IMR-90 (cell line): ENCODE data around the gene SAPCD1. TPM values are rescaled to one million over a fixed set of nuclear protein-coding genes. Genes with fewer than 3 reads are reported as not detected.

ENCODE experiments used
- ATAC-seq: fragments of 200-7000 bp; cut with Tn5 transposase; 2 replicates; pipeline ENCODE4 v1.9.1; 2020; ENCODE audit warnings: low read depth, mild to moderate bottlenecking, moderate library complexity
- BruUV-seq: library from RNA; stranded (reverse); fragments of 400-500 nt; replicated peaks from 2 replicates; lab custom pipeline; 2021; lab: Mats Ljungman, UMichigan
- CTCF ChIA-PET: fragments of 300-600 bp; formaldehyde crosslinking; extraction: SDS; loops from one replicate; lab custom pipeline; 2021; ENCODE audit warnings: antibody characterized with exemption; lab: Yijun Ruan, JAX
- POLR2A ChIA-PET: fragments of 300-600 bp; sonication (Branson Sonifier 250); formaldehyde crosslinking; loops from one replicate; lab custom pipeline; 2022; ENCODE audit warnings: antibody characterized with exemption; ENCODE audit not compliant: unreplicated experiment; lab: Charles Lee
- DNase-seq: peaks from one replicate; pipeline ENCODE4 v3.0.0; 2013
- H2AFZ ChIP-seq: replicated peaks from 2 replicates; pipeline ENCODE3; 2013; ENCODE audit warnings: low read length, mild to moderate bottlenecking; ENCODE audit not compliant: poor library complexity
- H2AK5ac ChIP-seq: 2 replicates; pipeline ENCODE4 v1.6.1; 2013; ENCODE audit warnings: low read depth, low read length, inconsistent platforms
- H2AK9ac ChIP-seq: replicated peaks from 2 replicates; pipeline ENCODE3; 2013; ENCODE audit warnings: mild to moderate bottlenecking, low read depth, low read length, moderate library complexity; ENCODE audit not compliant: poor library complexity
- H2BK120ac ChIP-seq: 2 replicates; pipeline ENCODE4 v1.6.1; 2013; ENCODE audit warnings: low read depth, low read length, inconsistent platforms
- H2BK15ac ChIP-seq: 3 replicates; pipeline ENCODE4 v1.6.1; 2013; ENCODE audit warnings: low read depth, low read length, inconsistent platforms
- H2BK20ac ChIP-seq: 2 replicates; pipeline ENCODE4 v1.6.1; 2013; ENCODE audit warnings: low read depth, mild to moderate bottlenecking, inconsistent platforms, low read length, moderate library complexity
- H2BK5ac ChIP-seq: 2 replicates; pipeline ENCODE4 v1.6.1; 2013; ENCODE audit warnings: mild to moderate bottlenecking, low read depth, low read length, inconsistent platforms; ENCODE audit not compliant: poor library complexity, severe bottlenecking
- H3K14ac ChIP-seq: replicated peaks from 2 replicates; pipeline ENCODE4 v1.6.1; 2013; ENCODE audit warnings: low read depth, low read length, inconsistent platforms
- H3K18ac ChIP-seq: 2 replicates; pipeline ENCODE4 v1.6.1; 2013; ENCODE audit warnings: low read depth, low read length, control low read depth
- H3K23ac ChIP-seq: 2 replicates; pipeline ENCODE4 v1.6.1; 2013; ENCODE audit warnings: low read depth, low read length, inconsistent platforms
- H3K27ac ChIP-seq: 2 replicates; pipeline ENCODE4 v1.5.1; 2013; ENCODE audit warnings: mild to moderate bottlenecking, control low read depth, low read length; ENCODE audit not compliant: insufficient read depth
- H3K27me3 ChIP-seq: 2 replicates; pipeline ENCODE4 v1.6.1; 2013; ENCODE audit warnings: low read length; ENCODE audit not compliant: control insufficient read depth, insufficient read depth
- H3K36me3 ChIP-seq: 2 replicates; pipeline ENCODE4 v1.6.1; 2013; ENCODE audit warnings: low read length, mixed read lengths; ENCODE audit not compliant: control insufficient read depth, insufficient read depth
- H3K4ac ChIP-seq: 2 replicates; pipeline ENCODE4 v1.6.1; 2013; ENCODE audit warnings: low read depth, low read length, inconsistent platforms
- H3K4me1 ChIP-seq: 2 replicates; pipeline ENCODE4 v1.6.1; 2013; ENCODE audit warnings: low read length, mixed read lengths; ENCODE audit not compliant: control insufficient read depth, insufficient read depth
- H3K4me2 ChIP-seq: 2 replicates; pipeline ENCODE4 v1.6.1; 2013; ENCODE audit warnings: low read depth, mild to moderate bottlenecking, control low read depth, low read length, moderate library complexity
- H3K4me3 ChIP-seq: 2 replicates; pipeline ENCODE4 v1.5.1; 2013; ENCODE audit warnings: low read depth, mild to moderate bottlenecking, control low read depth, low read length, moderate library complexity; ENCODE audit not compliant: insufficient read depth
- H3K56ac ChIP-seq: 2 replicates; pipeline ENCODE4 v1.6.1; 2013; ENCODE audit warnings: low read length, inconsistent platforms; ENCODE audit not compliant: insufficient read depth; ENCODE audit errors: extremely low read depth
- H3K79me1 ChIP-seq, 2 experiments: 2 replicates each; pipeline ENCODE4 v1.6.1; 2013; ENCODE audit warnings: low read length in 2 of 2, inconsistent platforms in 1 of 2, low read depth in 1 of 2
- H3K9ac ChIP-seq: 2 replicates; pipeline ENCODE4 v1.6.1; 2013; ENCODE audit warnings: low read depth, low read length, control low read depth
- H3K9me1 ChIP-seq: 2 replicates; pipeline ENCODE4 v1.6.1; 2013; ENCODE audit warnings: low read length, inconsistent platforms; ENCODE audit not compliant: insufficient read depth
- H3K9me3 ChIP-seq: 2 replicates; pipeline ENCODE4 v1.6.1; 2013; ENCODE audit warnings: low read length; ENCODE audit not compliant: control insufficient read depth, insufficient read depth
- H4K20me1 ChIP-seq: 2 replicates; pipeline ENCODE4 v1.6.1; 2013; ENCODE audit warnings: low read length, inconsistent platforms; ENCODE audit not compliant: insufficient read depth
- H4K5ac ChIP-seq: 2 replicates; pipeline ENCODE4 v1.6.1; 2013; ENCODE audit warnings: mild to moderate bottlenecking, low read depth, low read length, control low read depth
- H4K8ac ChIP-seq, 2 experiments: 2 replicates each; pipeline ENCODE4 v1.6.1; 2013; ENCODE audit warnings: low read depth in 2 of 2, low read length in 2 of 2, control low read depth in 1 of 2, inconsistent platforms in 1 of 2
- H4K91ac ChIP-seq: 2 replicates; pipeline ENCODE4 v1.6.1; 2013; ENCODE audit warnings: low read depth, low read length, inconsistent platforms; ENCODE audit not compliant: insufficient read depth
- BHLHE40 ChIP-seq: fragments of 150-350 bp; IDR thresholded peaks from 2 replicates; pipeline ENCODE4 v1.6.1; 2016; ENCODE audit warnings: mild to moderate bottlenecking, low read depth, low read length
- CEBPB ChIP-seq: IDR thresholded peaks from 2 replicates; pipeline ENCODE4 v1.6.1; 2012; ENCODE audit warnings: low read depth, low read length, improper control_type of control experiment
- FOS ChIP-seq: fragments of 150-350 bp; IDR thresholded peaks from 2 replicates; pipeline ENCODE4 v1.6.1; 2016; ENCODE audit warnings: low read depth, low read length
- RCOR1 ChIP-seq: IDR thresholded peaks from 2 replicates; pipeline ENCODE4 v1.6.1; 2012; ENCODE audit warnings: mild to moderate bottlenecking, low read length, improper control_type of control experiment; ENCODE audit not compliant: insufficient replicate concordance
- WGBS, 2 experiments: methylation state at CpG; one replicate each; pipeline versions ENCODE4 v1.1.5 to v1.1.7; 2013; ENCODE audit warnings: missing lambda C conversion rate in 2 of 2; ENCODE audit not compliant: insufficient read length in 1 of 2; ENCODE audit errors: extremely low coverage in 2 of 2; 5-methylcytosine and 5-hydroxymethylcytosine counted together
- dilution Hi-C: fragments of 300-500 bp; cut with HindIII; formaldehyde crosslinking; loops from one replicate; pipeline ENCODE4 v1.14.3; 2018; ENCODE audit warnings: low sequenced_read_pairs; ENCODE audit not compliant: unreplicated experiment
- in situ Hi-C: fragments of 300-500 bp; cut with MboI; formaldehyde crosslinking; loops from 3 replicates; pipeline ENCODE4 v1.14.3; 2019; ENCODE audit warnings: low sequenced_read_pairs, inconsistent platforms, mixed read lengths
- intact Hi-C: fragments of 100-400 bp; cut with micrococcal nuclease; formaldehyde crosslinking; loops from 2 replicates; pipeline ENCODE4 v1.10.0; 2022
- polyA plus RNA-seq, 3 experiments: library from polyadenylated mRNA; depleted of rRNA; stranded (reverse); fragments of >200 nt; gene quantifications; 2 replicates each; pipeline ENCODE4 v1.2.3, GENCODE V29; 2012; ENCODE audit warnings: low replicate concordance in 1 of 3
- total RNA-seq: library from RNA; depleted of rRNA; stranded (reverse); fragments of >200 nt; gene quantifications from 2 replicates; pipeline ENCODE4 v1.2.3, GENCODE V29; 2012
- TF ChIP-seq, protein P1 (sequence below): conservative IDR thresholded peaks from 2 replicates; pipeline ENCODE4 v1.5.1; 2012; ENCODE audit warnings: mild to moderate bottlenecking, low read depth, low read length, improper control_type of control experiment

SAPCD1 gene
- total and polyA plus RNA-seq, 2 of the 4 experiments (the other 2 are of a cell fraction) = 2.3 TPM; not detected in 1

GRCh38 chr6:31775184-31775583 lies 12.7 kb downstream of the SAPCD1 start:
- H2AK5ac ChIP-seq = peak overlapping the region; percentile 33
- H2AFZ ChIP-seq = peak overlapping the region; percentile 41
- H3K27me3 ChIP-seq = no peaks in the 10 kb centered on the region
- H2BK15ac ChIP-seq = no peak overlapping the region
- H3K18ac ChIP-seq = no peak overlapping the region
- ChIA-PET POLR2A (no interaction called here), CTCF (interaction anchor here (0.9 to 1.2 kb wide), 2 partner anchors 16 to 21 kb away, joined by 3 to 4 read pairs; partner anchors contain the start of gene VARS1)
- H3K14ac ChIP-seq = no peak overlapping the region
- 0 out of 2 replicates have a peak, but pooled peaks cover 8% of the 10 kb centered on the region for H3K9me1 ChIP-seq
- DNase-seq (no peak), ATAC-seq (no peak)
- intact Hi-C loops = no loop called here
- H4K91ac ChIP-seq = no peak overlapping the region
- no CpG with 5 or more reads among the region's 4 CpGs for WGBS, 2 experiments
- H3K23ac ChIP-seq = no peak overlapping the region
- H4K5ac ChIP-seq = no peak overlapping the region
- H3K4ac ChIP-seq = no peak overlapping the region
- H4K8ac ChIP-seq = no peak overlapping the region
- H3K9ac ChIP-seq = no peak overlapping the region
- H2AK9ac ChIP-seq = peak overlapping the region; percentile 55
- H2BK5ac ChIP-seq = no peak overlapping the region
- no peak overlapping the region for H3K56ac ChIP-seq
- H4K20me1 ChIP-seq = no peaks in the 10 kb centered on the region
- no peak overlapping the region for H3K4me2 ChIP-seq
- H3K4me1 ChIP-seq = peaks cover 10% of the 10 kb centered on the region
- dilution Hi-C loops = no loop called here
- BruUV-seq = no TSS peak
- H3K27ac ChIP-seq = no peak overlapping the region
- no peak overlapping the region for H2BK120ac ChIP-seq
- in situ Hi-C loops = no loop called here
- H3K79me1 ChIP-seq = 0 out of 4 replicates have a peak, but pooled peaks cover 0 to 2% of the 10 kb centered on the region in 2 experiments
- no peak for TF ChIP-seq BHLHE40
- TF ChIP-seq FOS = no peak
- no peak for TF ChIP-seq CEBPB
- TF ChIP-seq RCOR1 = no peak
- TF ChIP-seq, protein P1, sequence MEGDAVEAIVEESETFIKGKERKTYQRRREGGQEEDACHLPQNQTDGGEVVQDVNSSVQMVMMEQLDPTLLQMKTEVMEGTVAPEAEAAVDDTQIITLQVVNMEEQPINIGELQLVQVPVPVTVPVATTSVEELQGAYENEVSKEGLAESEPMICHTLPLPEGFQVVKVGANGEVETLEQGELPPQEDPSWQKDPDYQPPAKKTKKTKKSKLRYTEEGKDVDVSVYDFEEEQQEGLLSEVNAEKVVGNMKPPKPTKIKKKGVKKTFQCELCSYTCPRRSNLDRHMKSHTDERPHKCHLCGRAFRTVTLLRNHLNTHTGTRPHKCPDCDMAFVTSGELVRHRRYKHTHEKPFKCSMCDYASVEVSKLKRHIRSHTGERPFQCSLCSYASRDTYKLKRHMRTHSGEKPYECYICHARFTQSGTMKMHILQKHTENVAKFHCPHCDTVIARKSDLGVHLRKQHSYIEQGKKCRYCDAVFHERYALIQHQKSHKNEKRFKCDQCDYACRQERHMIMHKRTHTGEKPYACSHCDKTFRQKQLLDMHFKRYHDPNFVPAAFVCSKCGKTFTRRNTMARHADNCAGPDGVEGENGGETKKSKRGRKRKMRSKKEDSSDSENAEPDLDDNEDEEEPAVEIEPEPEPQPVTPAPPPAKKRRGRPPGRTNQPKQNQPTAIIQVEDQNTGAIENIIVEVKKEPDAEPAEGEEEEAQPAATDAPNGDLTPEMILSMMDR = no peak
- no peak overlapping the region for H2BK20ac ChIP-seq
- peaks cover 20% of the 10 kb centered on the region for H3K36me3 ChIP-seq
- no peaks in the 10 kb centered on the region for H3K9me3 ChIP-seq
- H3K4me3 ChIP-seq = no peak overlapping the region
